CD14-positive monocyte (primary cell): ENCODE data around the gene HES7. TPM values are rescaled to one million over a fixed set of nuclear protein-coding genes. Genes with fewer than 3 reads are reported as not detected.

Source experiments
- DNase-seq, 3 donors: peaks; one replicate each; pipeline ENCODE4 v3.0.0-alpha.2; 2011 to 2022
- H2AFZ ChIP-seq: 2 replicates; pipeline ENCODE4 v1.6.0; 2012; ENCODE audit warnings: mild to moderate bottlenecking, low read depth, low read length, inconsistent platforms; ENCODE audit not compliant: insufficient read depth, poor library complexity, severe bottlenecking
- H3K27ac ChIP-seq, 2 donors: 1 replicate in 1 of 2; 2 replicates in 1 of 2; pipeline ENCODE4 v1.5.1; 2012 to 2013; ENCODE audit warnings: low read length in 2 of 2, control low read depth in 1 of 2, inconsistent platforms in 1 of 2, low read depth in 1 of 2, mild to moderate bottlenecking in 1 of 2
- H3K27me3 ChIP-seq, 2 donors: one replicate each; pipeline versions ENCODE4 v1.6.0 to v1.6.1; 2011 to 2013; ENCODE audit warnings: low read length in 2 of 2; ENCODE audit not compliant: control insufficient read depth in 2 of 2, insufficient read depth in 2 of 2
- H3K36me3 ChIP-seq, 2 donors: replicated peaks in 1 of 2; 1 replicate in 1 of 2; 2 replicates in 1 of 2; pipeline versions ENCODE4 v1.5.1 to v1.6.1; 2012 to 2013; ENCODE audit warnings: low read length in 2 of 2, control low read depth in 1 of 2, inconsistent platforms in 1 of 2, mild to moderate bottlenecking in 1 of 2; ENCODE audit not compliant: insufficient read depth in 2 of 2, control insufficient read depth in 1 of 2
- H3K4me1 ChIP-seq, 2 donors: 1 replicate in 1 of 2; 2 replicates in 1 of 2; pipeline versions ENCODE4 v1.5.1 to v1.6.1; 2012 to 2013; ENCODE audit warnings: low read length in 2 of 2, control low read depth in 1 of 2, inconsistent platforms in 1 of 2, mild to moderate bottlenecking in 1 of 2, moderate library complexity in 1 of 2; ENCODE audit not compliant: insufficient read depth in 2 of 2, control insufficient read depth in 1 of 2
- H3K4me2 ChIP-seq: replicated peaks from 2 replicates; pipeline ENCODE3; 2012; ENCODE audit warnings: low read length, moderate library complexity, mild to moderate bottlenecking; ENCODE audit not compliant: poor library complexity, severe bottlenecking; ENCODE audit errors: extremely low read depth
- H3K4me3 ChIP-seq, 3 experiments: fragments of 200-600 bp in 1 of 3; sonication (generic) in 1 of 3; replicated peaks in 1 of 3; 1 replicate in 2 of 3; 2 replicates in 1 of 3; pipeline ENCODE4 v1.5.1; 2011 to 2013; ENCODE audit warnings: low read length in 3 of 3, mild to moderate bottlenecking in 3 of 3, control low read depth in 2 of 3, low read depth in 2 of 3, inconsistent platforms in 1 of 3, moderate library complexity in 1 of 3
- H3K79me2 ChIP-seq: 2 replicates; pipeline ENCODE4 v1.6.0; 2012; ENCODE audit warnings: mild to moderate bottlenecking, control low read depth, inconsistent platforms, low read length, moderate library complexity; ENCODE audit not compliant: insufficient read depth
- H3K9ac ChIP-seq: 2 replicates; pipeline ENCODE4 v1.6.0; 2017; ENCODE audit warnings: low read length, mild to moderate bottlenecking; ENCODE audit not compliant: insufficient read depth, poor library complexity, severe bottlenecking
- H3K9me3 ChIP-seq, 2 donors: replicated peaks in 1 of 2; 1 replicate in 1 of 2; 2 replicates in 1 of 2; pipeline versions ENCODE4 v1.5.1 to v1.6.1; 2012 to 2013; ENCODE audit warnings: low read length in 2 of 2, control low read depth in 1 of 2; ENCODE audit not compliant: control insufficient read depth in 1 of 2, insufficient read depth in 1 of 2
- H4K20me1 ChIP-seq: 2 replicates; pipeline ENCODE4 v1.6.0; 2012; ENCODE audit warnings: mild to moderate bottlenecking, low read length, control low read depth, moderate library complexity; ENCODE audit not compliant: insufficient read depth
- H3K27ac Mint-ChIP-seq, 7 donors: one replicate each; pipeline ENCODE4 v1.8.0; 2020; ENCODE audit warnings: mild to moderate bottlenecking in 7 of 7, mixed read lengths in 7 of 7, moderate library complexity in 6 of 7, inconsistent platforms in 2 of 7
- H3K27me3 Mint-ChIP-seq, 3 donors: one replicate each; pipeline ENCODE4 v1.8.0; 2021 to 2022; ENCODE audit warnings: low read depth in 3 of 3, mild to moderate bottlenecking in 3 of 3, mixed read lengths in 3 of 3, moderate library complexity in 3 of 3, inconsistent platforms in 1 of 3
- H3K36me3 Mint-ChIP-seq, 2 donors: one replicate each; pipeline ENCODE4 v1.8.0; 2020; ENCODE audit warnings: mixed read lengths in 2 of 2, inconsistent platforms in 1 of 2, mild to moderate bottlenecking in 1 of 2
- H3K4me1 Mint-ChIP-seq: one replicate; pipeline ENCODE4 v1.8.0; 2020; ENCODE audit warnings: mild to moderate bottlenecking, mixed read lengths
- H3K4me3 Mint-ChIP-seq, 2 donors: one replicate each; pipeline ENCODE4 v1.8.0; 2020; ENCODE audit warnings: mild to moderate bottlenecking in 2 of 2, mixed read lengths in 2 of 2, moderate library complexity in 1 of 2
- H3K9me3 Mint-ChIP-seq, 7 donors: one replicate each; pipeline ENCODE4 v1.8.0; 2020 to 2022; ENCODE audit warnings: mixed read lengths in 7 of 7, mild to moderate bottlenecking in 6 of 7, moderate library complexity in 6 of 7, inconsistent platforms in 2 of 7
- WGBS: methylation state at CpG from one replicate; pipeline ENCODE4 v1.1.5; 2013; ENCODE audit warnings: missing lambda C conversion rate; ENCODE audit not compliant: insufficient coverage; 5-methylcytosine and 5-hydroxymethylcytosine counted together
- intact Hi-C, 2 donors: fragments of 100-400 bp; cut with micrococcal nuclease; formaldehyde crosslinking; loops; one replicate each; pipeline versions ENCODE4 v1.15.0 to v1.15.1; 2023
- polyA plus RNA-seq, 3 donors: library from polyadenylated mRNA; depleted of rRNA in 1 of 3; unstranded in 2 of 3; stranded (reverse) in 1 of 3; fragments of 300-500 nt in 2 of 3; fragments of >200 nt in 1 of 3; fragmentation: Illumina TruSeq in 2 of 3; gene quantifications; 1 replicate in 2 of 3; 2 replicates in 1 of 3; pipeline ENCODE4 v1.2.3, GENCODE V29; 2012 to 2021
- TF ChIP-seq, protein P1 (sequence below): fragments of 200-600 bp; IDR thresholded peaks from one replicate; pipeline ENCODE4 v1.8.0; 2022; ENCODE audit warnings: antibody characterized with exemption, mild to moderate bottlenecking

Gene HES7
- polyA plus RNA-seq, 3 donors, result not detected

DNA sequence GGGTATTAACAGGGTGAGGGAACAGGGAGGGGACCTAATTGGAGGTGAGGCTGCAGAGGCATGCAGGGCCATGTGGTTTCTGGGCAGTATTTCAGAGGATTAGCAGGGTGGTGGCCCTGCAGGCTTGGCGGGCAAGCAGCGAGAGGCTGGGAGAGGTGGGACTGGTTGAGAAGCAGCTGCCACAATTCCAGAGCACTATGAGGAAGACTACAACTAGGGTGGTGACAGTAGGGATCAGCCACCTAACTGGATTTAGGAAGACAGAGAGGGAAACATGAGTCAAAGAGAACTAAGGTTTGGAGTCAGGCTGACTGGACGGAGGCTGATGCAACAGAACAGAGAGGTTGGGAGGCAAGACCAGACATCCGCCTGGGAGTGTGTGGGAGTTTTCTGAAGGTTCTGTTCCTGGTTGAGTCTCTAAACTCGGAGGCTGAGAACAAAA lies 17.9 kb downstream of the HES7 start:
- no peaks in the 10 kb centered on the region for H3K79me2 ChIP-seq
- no peaks in the 10 kb centered on the region for H4K20me1 ChIP-seq
- WGBS, result 81% methylated on average over 4 of the region's 5 CpGs
- H3K27ac ChIP-seq, result no peak overlapping the region
- intact Hi-C loops, result no loop called here
- no peak overlapping the region for H3K9ac ChIP-seq
- Mint-ChIP-seq H3K27me3 (peaks cover 9 to 33% (median 17%) of the 10 kb centered on the region in 3 donors), H3K36me3 (no peaks in the 10 kb centered on the region), H3K4me1 (peaks cover 9% of the 10 kb centered on the region), H3K4me3 (no peak overlapping the region), H3K9me3 (peaks cover 0 to 1% (median 0%) of the 10 kb centered on the region in 7 donors), H3K27ac (peak overlapping the region in 1 of 7 donors; percentile 5)
- H3K27me3 ChIP-seq, result peaks cover 0 to 12% of the 10 kb centered on the region in 2 donors
- no peaks in the 10 kb centered on the region for H3K9me3 ChIP-seq
- no peak overlapping the region for H3K4me3 ChIP-seq
- TF ChIP-seq, protein P1, sequence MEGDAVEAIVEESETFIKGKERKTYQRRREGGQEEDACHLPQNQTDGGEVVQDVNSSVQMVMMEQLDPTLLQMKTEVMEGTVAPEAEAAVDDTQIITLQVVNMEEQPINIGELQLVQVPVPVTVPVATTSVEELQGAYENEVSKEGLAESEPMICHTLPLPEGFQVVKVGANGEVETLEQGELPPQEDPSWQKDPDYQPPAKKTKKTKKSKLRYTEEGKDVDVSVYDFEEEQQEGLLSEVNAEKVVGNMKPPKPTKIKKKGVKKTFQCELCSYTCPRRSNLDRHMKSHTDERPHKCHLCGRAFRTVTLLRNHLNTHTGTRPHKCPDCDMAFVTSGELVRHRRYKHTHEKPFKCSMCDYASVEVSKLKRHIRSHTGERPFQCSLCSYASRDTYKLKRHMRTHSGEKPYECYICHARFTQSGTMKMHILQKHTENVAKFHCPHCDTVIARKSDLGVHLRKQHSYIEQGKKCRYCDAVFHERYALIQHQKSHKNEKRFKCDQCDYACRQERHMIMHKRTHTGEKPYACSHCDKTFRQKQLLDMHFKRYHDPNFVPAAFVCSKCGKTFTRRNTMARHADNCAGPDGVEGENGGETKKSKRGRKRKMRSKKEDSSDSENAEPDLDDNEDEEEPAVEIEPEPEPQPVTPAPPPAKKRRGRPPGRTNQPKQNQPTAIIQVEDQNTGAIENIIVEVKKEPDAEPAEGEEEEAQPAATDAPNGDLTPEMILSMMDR, result no peak
- no peak overlapping the region for H2AFZ ChIP-seq
- no peak for DNase-seq
- H3K4me1 ChIP-seq, result peaks cover 9 to 11% of the 10 kb centered on the region in 2 donors
- no peak overlapping the region for H3K4me2 ChIP-seq
- H3K36me3 ChIP-seq, result no peaks in the 10 kb centered on the region

- no peaks in the 10 kb centered on the region for H3K36me3 Mint-ChIP-seq
- Histone ChIP-seq H3K79me2 (no peaks in the 10 kb centered on the region), H3K4me2 (no peak overlapping the region), H3K4me3 (no peak overlapping the region), H3K36me3 (no peaks in the 10 kb centered on the region), H2AFZ (no peak overlapping the region), H3K4me1 (peaks cover 3 to 4% of the 10 kb centered on the region in 2 donors), H3K27ac (no peak overlapping the region), H3K9ac (no peak overlapping the region), H4K20me1 (no peaks in the 10 kb centered on the region), H3K27me3 (peaks cover 0 to 3% of the 10 kb centered on the region in 2 donors), H3K9me3 (no peaks in the 10 kb centered on the region)
- TF ChIP-seq, protein P1, result no peak
- peaks cover 0 to 1% (median 0%) of the 10 kb centered on the region in 7 donors for H3K9me3 Mint-ChIP-seq
- H3K4me3 Mint-ChIP-seq, result no peak overlapping the region
- peaks cover 7% of the 10 kb centered on the region for H3K4me1 Mint-ChIP-seq
- intact Hi-C loops, result loop anchor here in 1 of 2 donors (5.0 kb wide), 1 partner anchor 38 kb away; no protein-coding TSS in a partner anchor
- no peak overlapping the region for H3K27ac Mint-ChIP-seq
- 51% methylated on average over 8 of the region's 8 CpGs for WGBS
- no peak for DNase-seq
- peaks cover 2 to 23% (median 10%) of the 10 kb centered on the region in 3 donors for H3K27me3 Mint-ChIP-seq
Measured at GRCh38 chr17:8104911-8105310, 19.0 kb downstream of the HES7 start.
